T-cell (primary cell): ENCODE results near the gene RPTOR. TPM values are rescaled to one million over a fixed set of nuclear protein-coding genes. Genes with fewer than 3 reads are reported as not detected.
A peak's percentile ranks its signal among the peaks of the same experiment; 100 is the strongest.

Source experiments
- ATAC-seq, 4 experiments: fragments of 200-7000 bp in 3 of 4; fragments of 150-1000 bp in 1 of 4; cut with Tn5 transposase; replicated peaks in 1 of 4; 1 replicate in 3 of 4; 2 replicates in 1 of 4; pipeline ENCODE4 v1.10.0; 2021; ENCODE audit warnings: moderate library complexity in 3 of 4, mild to moderate bottlenecking in 2 of 4, moderate number of reproducible peaks in 1 of 4
- CTCF ChIA-PET, 2 donors: fragments of 300-600 bp; sonication (Branson Sonifier 250); formaldehyde crosslinking; loops; one replicate each; lab custom pipeline; 2022; ENCODE audit warnings: antibody characterized with exemption in 2 of 2; lab: Charles Lee
- POLR2A ChIA-PET, 2 donors: fragments of 300-600 bp; sonication (Branson Sonifier 250); formaldehyde crosslinking; loops; one replicate each; lab custom pipeline; 2022; ENCODE audit warnings: antibody characterized with exemption in 2 of 2; lab: Charles Lee
- DNase-seq, 35 experiments: peaks; one replicate each; pipeline versions ENCODE4 v3.0.0 to v3.0.0-alpha.2; 2013 to 2023
- H3K27ac ChIP-seq: one replicate; pipeline ENCODE4 v1.5.1; 2013; ENCODE audit warnings: low read length
- H3K27me3 ChIP-seq, 2 experiments: replicated peaks in 1 of 2; 1 replicate in 1 of 2; 2 replicates in 1 of 2; pipeline versions ENCODE4 v1.6.1 to v1.7.0; 2013; ENCODE audit warnings: low read length in 1 of 2, mixed read lengths in 1 of 2; ENCODE audit not compliant: control insufficient read depth in 2 of 2, insufficient read depth in 2 of 2; ENCODE audit errors: extremely low read depth in 1 of 2
- H3K36me3 ChIP-seq, 2 donors: 1 replicate in 1 of 2; 2 replicates in 1 of 2; pipeline versions ENCODE4 v1.6.1 to v1.7.0; 2013; ENCODE audit warnings: low read length in 1 of 2; ENCODE audit not compliant: control insufficient read depth in 2 of 2, insufficient read depth in 1 of 2; ENCODE audit errors: extremely low read depth in 1 of 2
- H3K4me1 ChIP-seq, 2 experiments: 1 replicate in 1 of 2; 2 replicates in 1 of 2; pipeline versions ENCODE4 v1.6.1 to v1.7.0; 2013; ENCODE audit warnings: low read length in 2 of 2, mixed read lengths in 1 of 2; ENCODE audit not compliant: insufficient read depth in 2 of 2, control insufficient read depth in 1 of 2; ENCODE audit errors: extremely low read depth in 1 of 2
- H3K4me3 ChIP-seq, 2 donors: 1 replicate in 1 of 2; 2 replicates in 1 of 2; pipeline versions ENCODE4 v1.5.1 to v1.7.0; 2013; ENCODE audit warnings: mild to moderate bottlenecking in 2 of 2, low read length in 1 of 2, moderate library complexity in 1 of 2; ENCODE audit not compliant: control insufficient read depth in 1 of 2; ENCODE audit errors: extremely low read depth in 1 of 2
- H3K9me3 ChIP-seq: 2 replicates; pipeline ENCODE4 v1.7.0; 2013
- H3K27ac Mint-ChIP-seq, 2 donors: one replicate each; pipeline ENCODE4 v1.8.0; 2020 to 2021; ENCODE audit warnings: mild to moderate bottlenecking in 2 of 2, mixed read lengths in 2 of 2
- H3K27me3 Mint-ChIP-seq, 2 donors: one replicate each; pipeline ENCODE4 v1.8.0; 2021 to 2022; ENCODE audit warnings: mixed read lengths in 2 of 2
- H3K36me3 Mint-ChIP-seq: one replicate; pipeline ENCODE4 v1.8.0; 2021; ENCODE audit warnings: mixed read lengths
- H3K4me1 Mint-ChIP-seq, 3 donors: one replicate each; pipeline ENCODE4 v1.8.0; 2020 to 2022; ENCODE audit warnings: mixed read lengths in 3 of 3, mild to moderate bottlenecking in 1 of 3
- H3K4me3 Mint-ChIP-seq, 3 donors: one replicate each; pipeline ENCODE4 v1.8.0; 2020 to 2022; ENCODE audit warnings: mild to moderate bottlenecking in 3 of 3, mixed read lengths in 3 of 3, moderate library complexity in 3 of 3
- H3K9me3 Mint-ChIP-seq, 3 donors: one replicate each; pipeline ENCODE4 v1.8.0; 2020 to 2022; ENCODE audit warnings: mixed read lengths in 3 of 3
- WGBS: methylation state at CpG from one replicate; pipeline ENCODE4 v1.1.5; 2013; ENCODE audit warnings: missing lambda C conversion rate; ENCODE audit not compliant: insufficient coverage; 5-methylcytosine and 5-hydroxymethylcytosine counted together
- total RNA-seq, 35 experiments: library from RNA in 6 of 35; stranded (reverse) in 6 of 35; fragments of 120-200 nt in 1 of 35; gene quantifications; one replicate each; pipeline versions ENCODE4 v1.2.1 to v1.2.4 and lab custom pipeline; 2013 to 2026

Gene RPTOR
- total RNA-seq, 5 donors from 2014 or later (not counting 1 experiment from before 2014, with no cell fraction given) = 59.4 to 76.8 (median 71.4) TPM

- Histone ChIP-seq H3K9me3 (no peaks in the 10 kb centered on the region), H3K4me1 (peaks cover 22 to 25% of the 10 kb centered on the region in 2 experiments), H3K27ac (no peak overlapping the region), H3K4me3 (no peak overlapping the region), H3K36me3 (peaks cover 0 to 4% of the 10 kb centered on the region in 2 donors), H3K27me3 (no peaks in the 10 kb centered on the region)
- H3K4me1 Mint-ChIP-seq = peaks cover 28 to 55% (median 48%) of the 10 kb centered on the region in 3 donors
- H3K9me3 Mint-ChIP-seq = no peaks in the 10 kb centered on the region
- ChIA-PET CTCF (no interaction called here), POLR2A (no interaction called here)
- WGBS = no CpG with 5 or more reads among the region's 7 CpGs
- no peak overlapping the region for H3K4me3 Mint-ChIP-seq
- H3K27ac Mint-ChIP-seq = peak overlapping the region; percentile 22 to 70
- ATAC-seq = no peak
- H3K27me3 Mint-ChIP-seq = no peaks in the 10 kb centered on the region
- DNase-seq = no peak
- H3K36me3 Mint-ChIP-seq = peaks cover 30% of the 10 kb centered on the region
Observed at GRCh38 chr17:80732268-80732667, 187.6 kb downstream of the RPTOR start.

- 98% methylated on average over 8 of the region's 17 CpGs for WGBS
- CTCF ChIA-PET = no interaction called here
- DNase-seq (peak in 1 of 35 experiments; percentile 33), ATAC-seq (no peak)
- H3K4me1 Mint-ChIP-seq = peaks cover 39 to 61% (median 55%) of the 10 kb centered on the region in 3 donors
- no peak overlapping the region for H3K4me3 Mint-ChIP-seq
- Histone ChIP-seq H3K4me1 (peaks cover 15 to 38% of the 10 kb centered on the region in 2 experiments), H3K4me3 (no peak overlapping the region), H3K9me3 (no peaks in the 10 kb centered on the region), H3K27ac (no peak overlapping the region), H3K36me3 (peaks cover 0 to 4% of the 10 kb centered on the region in 2 donors), H3K27me3 (no peaks in the 10 kb centered on the region)
- H3K9me3 Mint-ChIP-seq = no peaks in the 10 kb centered on the region
- peaks cover 41% of the 10 kb centered on the region for H3K36me3 Mint-ChIP-seq
- peak overlapping the region in 1 of 2 donors; percentile 23 for H3K27ac Mint-ChIP-seq
- POLR2A ChIA-PET = interaction anchor here in 1 of 2 donors (0.7 kb wide), 1 partner anchor 589 kb away, joined by 5 read pairs; no protein-coding TSS in a partner anchor
- no peaks in the 10 kb centered on the region for H3K27me3 Mint-ChIP-seq
Observed at GRCh38 chr17:80737106-80738019, 192.7 kb downstream of the RPTOR start.

GRCh38 chr17:80738020-80738808 is 193.6 kb downstream of the RPTOR start:
- H3K4me1 ChIP-seq = peaks cover 19 to 45% of the 10 kb centered on the region in 2 experiments
- H3K4me3 ChIP-seq = no peak overlapping the region
- Mint-ChIP-seq H3K9me3 (no peaks in the 10 kb centered on the region), H3K4me3 (peak overlapping the region in 1 of 3 donors; percentile 57), H3K36me3 (peaks cover 41% of the 10 kb centered on the region), H3K27me3 (no peaks in the 10 kb centered on the region), H3K4me1 (peaks cover 46 to 68% (median 63%) of the 10 kb centered on the region in 3 donors), H3K27ac (peak overlapping the region; percentile 88 to 92)
- CTCF ChIA-PET = no interaction called here
- no peak for DNase-seq
- no peaks in the 10 kb centered on the region for H3K9me3 ChIP-seq
- POLR2A ChIA-PET = no interaction called here
- no peaks in the 10 kb centered on the region for H3K27me3 ChIP-seq
- no peak overlapping the region for H3K27ac ChIP-seq
- ATAC-seq = peak in 1 of 4 experiments; percentile 12
- WGBS = 69% methylated on average over 9 of the region's 17 CpGs
- peaks cover 0 to 5% of the 10 kb centered on the region in 2 donors for H3K36me3 ChIP-seq

DNA sequence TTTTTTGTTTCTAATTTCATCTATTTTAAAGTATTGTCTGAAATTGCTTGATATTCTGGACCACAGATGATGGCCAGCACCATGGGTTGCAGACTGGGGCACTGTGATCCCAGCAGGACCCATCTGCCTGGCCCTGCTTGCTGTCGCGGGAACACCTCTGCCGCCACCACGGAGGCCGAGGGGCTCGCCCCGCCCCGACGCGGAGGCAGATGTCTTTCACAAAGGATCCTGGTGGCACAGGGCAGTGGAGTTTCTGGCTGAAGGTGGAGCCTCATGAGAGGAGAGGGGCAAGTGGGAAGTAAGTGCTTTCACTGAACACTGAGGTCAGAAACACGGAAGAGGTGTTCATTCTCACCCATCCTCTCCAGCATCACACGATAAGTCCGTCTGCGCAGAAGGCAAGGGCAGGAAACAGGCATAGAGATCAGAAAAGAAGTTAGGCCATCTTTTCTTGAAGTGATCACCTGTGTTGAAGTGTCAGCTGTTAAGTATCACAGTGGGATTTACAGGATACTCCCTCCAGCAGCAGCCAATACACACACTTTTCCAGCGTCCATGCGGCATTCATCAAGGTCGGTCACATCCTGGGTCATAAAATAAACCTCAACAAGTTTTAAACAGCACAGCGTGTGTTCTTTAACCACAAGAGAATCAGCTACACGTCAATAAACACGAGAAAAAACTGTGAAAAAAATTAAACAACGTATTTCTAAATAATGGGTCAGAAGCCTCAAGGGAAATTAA is 194.5 kb downstream of the RPTOR start:
- Histone ChIP-seq H3K36me3 (peaks cover 0 to 3% of the 10 kb centered on the region in 2 donors), H3K4me1 (peaks cover 25 to 55% of the 10 kb centered on the region in 2 experiments), H3K9me3 (no peaks in the 10 kb centered on the region), H3K4me3 (no peak overlapping the region), H3K27ac (peak overlapping the region; percentile 53), H3K27me3 (no peaks in the 10 kb centered on the region)
- ChIA-PET CTCF (no interaction called here), POLR2A (interaction anchor here in 1 of 2 donors (0.6 kb wide), 1 partner anchor 1931 kb away, joined by 3 read pairs; no protein-coding TSS in a partner anchor)
- H3K36me3 Mint-ChIP-seq = peaks cover 36% of the 10 kb centered on the region
- 87% methylated on average over 11 of the region's 21 CpGs for WGBS
- H3K4me1 Mint-ChIP-seq = peaks cover 46 to 64% (median 57%) of the 10 kb centered on the region in 3 donors
- no peaks in the 10 kb centered on the region for H3K9me3 Mint-ChIP-seq
- H3K4me3 Mint-ChIP-seq = peak overlapping the region in 2 of 3 donors; percentile 31 to 57
- H3K27me3 Mint-ChIP-seq = no peaks in the 10 kb centered on the region
- H3K27ac Mint-ChIP-seq = peak overlapping the region; percentile 88 to 92
- peak; percentile 17 to 74 (median 33) for ATAC-seq
- peak in 26 of 35 experiments; percentile 7 to 84 (median 41) for DNase-seq

- Mint-ChIP-seq H3K9me3 (no peaks in the 10 kb centered on the region), H3K4me3 (peak overlapping the region in 1 of 3 donors; percentile 73), H3K36me3 (peaks cover 26% of the 10 kb centered on the region), H3K27me3 (no peaks in the 10 kb centered on the region), H3K27ac (peak overlapping the region in 1 of 2 donors; percentile 92), H3K4me1 (peaks cover 49 to 66% (median 55%) of the 10 kb centered on the region in 3 donors)
- no peak for DNase-seq
- CTCF ChIA-PET = no interaction called here
- Histone ChIP-seq H3K36me3 (peaks cover 0 to 2% of the 10 kb centered on the region in 2 donors), H3K27ac (no peak overlapping the region), H3K9me3 (no peaks in the 10 kb centered on the region), H3K4me1 (peaks cover 25 to 62% of the 10 kb centered on the region in 2 experiments), H3K27me3 (no peaks in the 10 kb centered on the region), H3K4me3 (no peak overlapping the region)
- ATAC-seq = no peak
- POLR2A ChIA-PET = no interaction called here
- 0% methylated on average over 1 of the region's 3 CpGs for WGBS
Observed at GRCh38 chr17:80740141-80740540, 195.5 kb downstream of the RPTOR start.
